OCI-LY7 (cell line): ENCODE results near the gene GYPE.
"Not testable (repeated sequence)": the region's sequence is repeated elsewhere in the genome, so short reads cannot be mapped to it uniquely, and the experiment has no call there.

Source experiments
- EZH2phosphoT487 ChIP-seq: fragments of 200-600 bp; sonication (generic); IDR thresholded peaks from 2 replicates; pipeline ENCODE4 v1.6.1; 2018; ENCODE audit warnings: low read depth, borderline replicate concordance, mild to moderate bottlenecking, mixed run types, antibody characterized with exemption, low read length, moderate library complexity, mixed read lengths
- TF ChIP-seq, protein P1 (sequence below): fragments of 200-600 bp; sonication (generic); conservative IDR thresholded peaks from 2 replicates; pipeline ENCODE4 v1.5.1; 2014; ENCODE audit warnings: mild to moderate bottlenecking, antibody characterized with exemption, low read length, moderate library complexity, mixed read lengths

DNA sequence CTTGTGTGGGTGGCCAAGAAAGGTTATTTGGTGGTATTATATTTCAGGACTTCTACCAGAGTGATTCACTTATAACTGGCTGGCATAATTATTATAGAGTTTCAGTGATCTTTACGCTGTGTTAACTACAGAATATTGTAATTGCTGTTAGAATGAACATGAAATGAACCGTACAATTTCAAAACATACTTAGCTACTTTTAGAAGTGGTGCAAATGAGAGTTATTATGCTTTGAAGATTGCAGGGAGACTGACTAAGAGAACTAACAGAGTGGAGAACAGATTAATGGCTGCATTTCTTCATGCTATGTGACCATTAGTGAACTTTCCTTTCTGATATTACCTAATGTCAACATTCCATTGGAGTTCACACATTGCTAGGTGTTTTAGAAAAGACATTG is 71.7 kb downstream of the GYPE start:
- TF ChIP-seq, protein P1, sequence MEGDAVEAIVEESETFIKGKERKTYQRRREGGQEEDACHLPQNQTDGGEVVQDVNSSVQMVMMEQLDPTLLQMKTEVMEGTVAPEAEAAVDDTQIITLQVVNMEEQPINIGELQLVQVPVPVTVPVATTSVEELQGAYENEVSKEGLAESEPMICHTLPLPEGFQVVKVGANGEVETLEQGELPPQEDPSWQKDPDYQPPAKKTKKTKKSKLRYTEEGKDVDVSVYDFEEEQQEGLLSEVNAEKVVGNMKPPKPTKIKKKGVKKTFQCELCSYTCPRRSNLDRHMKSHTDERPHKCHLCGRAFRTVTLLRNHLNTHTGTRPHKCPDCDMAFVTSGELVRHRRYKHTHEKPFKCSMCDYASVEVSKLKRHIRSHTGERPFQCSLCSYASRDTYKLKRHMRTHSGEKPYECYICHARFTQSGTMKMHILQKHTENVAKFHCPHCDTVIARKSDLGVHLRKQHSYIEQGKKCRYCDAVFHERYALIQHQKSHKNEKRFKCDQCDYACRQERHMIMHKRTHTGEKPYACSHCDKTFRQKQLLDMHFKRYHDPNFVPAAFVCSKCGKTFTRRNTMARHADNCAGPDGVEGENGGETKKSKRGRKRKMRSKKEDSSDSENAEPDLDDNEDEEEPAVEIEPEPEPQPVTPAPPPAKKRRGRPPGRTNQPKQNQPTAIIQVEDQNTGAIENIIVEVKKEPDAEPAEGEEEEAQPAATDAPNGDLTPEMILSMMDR: not testable (repeated sequence)
- not testable (repeated sequence) for TF ChIP-seq EZH2phosphoT487
